Activated T-helper 2 cell treated with anti-CD3 and anti-CD28 coated beads, Interferon-gamma antibody, Interleukin-2, Interleukin-4, amounts not matched to agents 10 μg/mL and 5 μg/mL and 100 μg/mL, durations not matched to agents 14 hours and 24 hours and 36 hours (primary cell): ENCODE results near the gene IQSEC1. TPM values are rescaled to one million over a fixed set of nuclear protein-coding genes. Genes with fewer than 3 reads are reported as not detected.

Experiments
- DNase-seq: peaks from one replicate; pipeline ENCODE4 v3.0.0; 2021; ENCODE audit warnings: low spot score
- H3K27ac Mint-ChIP-seq: one replicate; pipeline ENCODE4 v1.8.0; 2021; ENCODE audit warnings: mixed read lengths
- H3K27me3 Mint-ChIP-seq: one replicate; pipeline ENCODE4 v1.8.0; 2021; ENCODE audit warnings: low read depth, mixed read lengths
- H3K36me3 Mint-ChIP-seq: one replicate; pipeline ENCODE4 v1.8.0; 2021; ENCODE audit warnings: low read depth, mixed read lengths
- H3K4me1 Mint-ChIP-seq: one replicate; pipeline ENCODE4 v1.8.0; 2021; ENCODE audit warnings: low read depth, mixed read lengths
- H3K4me3 Mint-ChIP-seq: one replicate; pipeline ENCODE4 v1.8.0; 2021; ENCODE audit warnings: low read depth, mild to moderate bottlenecking, moderate library complexity, mixed read lengths
- H3K9me3 Mint-ChIP-seq: one replicate; pipeline ENCODE4 v1.8.0; 2021; ENCODE audit warnings: mixed read lengths
- intact Hi-C: fragments of 100-400 bp; cut with micrococcal nuclease; formaldehyde crosslinking; loops from one replicate; pipeline ENCODE4 v1.15.1; 2023
- total RNA-seq: library from RNA; stranded (reverse); gene quantifications from 2 replicates; pipeline ENCODE4 v1.2.3, GENCODE V29; 2022

Gene IQSEC1
- total RNA-seq, 1 donor from 2014 or later, result 28.1 TPM

DNA sequence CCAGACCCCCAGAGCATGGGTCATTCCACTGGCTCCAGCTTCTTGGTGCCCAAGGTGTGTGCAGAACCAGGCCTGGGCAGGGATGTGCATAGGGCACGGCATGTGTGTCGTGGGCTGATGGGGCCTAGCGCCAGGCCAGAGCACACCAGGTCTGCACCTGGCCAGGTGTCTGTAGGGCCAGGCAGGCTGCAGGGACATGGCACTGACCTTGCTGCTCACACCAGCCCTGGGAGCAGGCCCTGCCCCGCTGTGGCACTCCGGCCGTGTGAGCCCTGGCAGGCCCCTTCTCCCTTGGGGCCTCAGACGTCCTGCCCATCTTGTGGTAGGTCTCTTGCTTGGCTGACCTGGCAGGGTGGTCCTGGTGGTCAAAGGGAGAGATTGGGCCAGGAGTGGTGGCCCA lies 147.6 kb downstream of the IQSEC1 start:
- peaks cover 15% of the 10 kb centered on the region for H3K36me3 Mint-ChIP-seq
- no peaks in the 10 kb centered on the region for H3K9me3 Mint-ChIP-seq
- no peak overlapping the region for H3K27ac Mint-ChIP-seq
- no peaks in the 10 kb centered on the region for H3K4me1 Mint-ChIP-seq
- no peak overlapping the region for H3K4me3 Mint-ChIP-seq
- no peak for DNase-seq
- intact Hi-C loops, result no loop called here
- H3K27me3 Mint-ChIP-seq, result no peaks in the 10 kb centered on the region

DNA sequence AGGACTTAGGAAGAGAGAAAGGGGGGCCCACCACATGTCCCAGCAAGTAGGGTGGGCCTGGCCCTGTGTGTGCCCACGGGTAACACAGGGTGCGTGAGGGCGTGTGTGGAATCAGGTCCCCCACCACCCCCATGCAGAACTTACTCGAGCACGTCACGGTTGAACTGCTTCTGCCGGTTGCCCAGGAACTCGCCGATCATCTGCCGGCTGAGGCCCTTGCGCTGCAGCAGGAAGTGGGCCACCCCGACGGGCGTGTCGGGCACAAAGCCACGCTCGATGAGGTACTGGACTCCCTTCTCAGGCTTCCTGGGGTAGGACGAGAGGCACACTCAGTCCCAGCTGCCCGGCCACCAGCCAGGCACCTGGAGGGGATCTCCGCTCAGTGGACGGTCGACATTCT lies 148.8 kb downstream of the IQSEC1 start:
- no peaks in the 10 kb centered on the region for H3K27me3 Mint-ChIP-seq
- no peaks in the 10 kb centered on the region for H3K4me1 Mint-ChIP-seq
- no peak overlapping the region for H3K27ac Mint-ChIP-seq
- H3K4me3 Mint-ChIP-seq, result no peak overlapping the region
- no peaks in the 10 kb centered on the region for H3K9me3 Mint-ChIP-seq
- H3K36me3 Mint-ChIP-seq, result peaks cover 15% of the 10 kb centered on the region
- DNase-seq, result no peak
- intact Hi-C loops, result no loop called here

DNA sequence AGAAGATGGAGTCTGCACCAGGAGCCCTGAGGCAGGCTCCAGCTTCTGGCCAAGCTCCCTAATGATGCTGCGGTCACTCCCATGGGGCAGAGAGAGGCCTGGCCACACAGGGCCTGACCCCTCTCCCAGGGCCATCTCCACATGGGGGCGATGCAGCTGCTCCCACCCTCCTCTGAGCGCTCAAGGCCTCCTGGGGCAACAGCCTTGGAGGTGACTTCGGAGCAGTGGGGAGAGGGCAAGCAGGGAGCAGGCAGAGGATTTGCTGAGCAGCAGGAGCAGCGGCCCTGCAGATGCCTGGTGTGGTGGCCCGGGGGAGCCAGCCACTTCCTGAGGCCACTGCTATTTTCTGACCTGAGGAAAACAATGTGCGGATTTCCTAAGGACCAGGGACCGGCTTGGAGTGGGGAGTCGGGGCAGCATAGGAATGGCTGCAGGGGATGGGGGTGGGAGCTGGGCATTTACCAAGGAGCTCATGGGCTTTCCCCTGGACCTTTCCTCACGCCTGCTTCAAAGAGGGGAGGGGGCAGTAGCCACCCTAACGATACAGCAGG lies 150.3 kb downstream of the IQSEC1 start:
- no peaks in the 10 kb centered on the region for H3K27me3 Mint-ChIP-seq
- no peak overlapping the region for H3K4me3 Mint-ChIP-seq
- no peak overlapping the region for H3K27ac Mint-ChIP-seq
- H3K4me1 Mint-ChIP-seq, result no peaks in the 10 kb centered on the region
- H3K9me3 Mint-ChIP-seq, result no peaks in the 10 kb centered on the region
- intact Hi-C loops, result no loop called here
- peaks cover 15% of the 10 kb centered on the region for H3K36me3 Mint-ChIP-seq
- no peak for DNase-seq

DNA sequence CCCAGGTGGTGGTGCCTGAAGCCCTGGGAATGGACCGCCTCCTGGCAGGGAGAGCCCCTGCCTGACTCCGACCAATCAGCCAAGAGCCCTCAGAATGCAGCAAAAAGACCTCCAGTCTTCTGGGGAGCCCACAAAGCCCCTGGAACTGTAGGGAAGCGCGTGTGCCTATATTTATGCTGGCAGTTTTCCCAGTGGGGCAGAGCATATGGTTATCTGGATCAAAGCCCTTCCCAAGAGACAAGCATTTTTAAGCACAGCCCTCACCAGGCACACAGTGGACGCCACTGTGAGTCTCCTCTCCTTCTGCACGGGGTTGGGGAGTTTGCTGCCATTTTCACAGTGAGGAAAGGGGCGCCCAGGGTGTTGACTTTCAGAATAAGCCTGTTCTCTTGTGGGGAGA lies 150.9 kb downstream of the IQSEC1 start:
- Mint-ChIP-seq H3K9me3 (no peaks in the 10 kb centered on the region), H3K4me1 (peaks cover 2% of the 10 kb centered on the region), H3K27ac (no peak overlapping the region), H3K36me3 (peaks cover 18% of the 10 kb centered on the region), H3K4me3 (no peak overlapping the region), H3K27me3 (no peaks in the 10 kb centered on the region)
- intact Hi-C loops, result no loop called here
- DNase-seq, result no peak

DNA sequence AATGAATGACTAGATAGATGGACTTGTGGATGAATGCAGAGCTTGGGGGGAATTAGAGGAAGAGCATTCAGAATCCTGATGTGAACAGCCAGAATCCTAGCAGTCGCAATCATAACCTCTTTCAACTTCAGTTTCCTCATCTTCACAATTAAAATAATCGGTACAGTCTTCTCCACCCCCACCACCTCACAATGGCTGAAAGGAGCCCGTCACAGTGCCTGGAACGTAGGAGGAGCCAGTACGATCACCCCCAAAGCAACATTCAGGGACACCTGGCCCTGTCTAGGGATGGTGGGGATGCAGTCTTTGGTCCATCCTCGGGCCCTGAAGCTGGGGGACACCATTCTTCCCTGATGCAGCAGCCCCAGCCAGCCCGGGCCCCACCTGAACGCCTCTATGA lies 151.5 kb downstream of the IQSEC1 start:
- H3K27ac Mint-ChIP-seq, result no peak overlapping the region
- peaks cover 6% of the 10 kb centered on the region for H3K4me1 Mint-ChIP-seq
- no peak overlapping the region for H3K4me3 Mint-ChIP-seq
- no peaks in the 10 kb centered on the region for H3K9me3 Mint-ChIP-seq
- DNase-seq, result no peak
- no peaks in the 10 kb centered on the region for H3K27me3 Mint-ChIP-seq
- H3K36me3 Mint-ChIP-seq, result peaks cover 20% of the 10 kb centered on the region
- intact Hi-C loops, result no loop called here

DNA sequence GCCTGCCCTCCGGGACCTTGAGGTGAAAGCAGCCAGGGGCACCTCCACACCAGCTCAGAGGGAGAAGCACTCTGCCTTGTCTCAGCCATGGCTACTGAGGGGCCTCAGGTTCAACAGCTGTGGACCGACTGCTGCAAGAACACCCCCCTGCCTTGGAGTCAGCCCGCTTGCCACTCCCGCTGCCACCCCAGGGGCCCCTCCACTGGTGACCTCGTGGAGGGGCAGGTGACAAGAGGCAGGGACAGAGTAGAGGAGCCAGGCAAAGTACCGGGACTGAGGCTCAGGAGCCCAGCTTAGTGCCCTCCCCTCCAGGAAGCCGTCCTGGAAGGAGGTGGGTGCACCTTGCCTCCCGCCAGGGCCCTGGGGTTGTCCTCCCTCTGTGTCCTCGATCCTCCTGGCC lies 152.3 kb downstream of the IQSEC1 start:
- DNase-seq, result no peak
- Mint-ChIP-seq H3K36me3 (peaks cover 20% of the 10 kb centered on the region), H3K4me3 (no peak overlapping the region), H3K27me3 (no peaks in the 10 kb centered on the region), H3K4me1 (peaks cover 13% of the 10 kb centered on the region), H3K9me3 (no peaks in the 10 kb centered on the region), H3K27ac (no peak overlapping the region)
- intact Hi-C loops, result no loop called here

DNA sequence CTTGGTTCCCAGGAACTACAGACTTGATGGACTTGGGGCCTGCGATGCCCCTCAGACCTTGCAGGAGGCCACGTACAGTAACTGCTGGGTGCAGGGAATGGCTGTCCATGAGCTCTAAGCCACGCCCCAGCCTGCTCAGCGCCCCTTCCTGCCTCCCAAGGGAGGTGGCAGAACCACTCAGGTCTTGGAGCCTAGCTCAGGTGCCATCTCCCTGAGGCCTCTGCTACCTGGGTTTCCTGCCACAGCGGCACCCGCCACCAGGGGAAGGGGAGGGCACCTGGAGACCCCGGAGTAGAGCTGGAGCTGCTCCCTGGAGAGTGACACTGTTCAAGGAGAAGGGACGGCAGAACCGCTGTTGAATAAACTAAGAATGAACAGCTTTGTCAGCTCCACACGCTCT lies 154.0 kb downstream of the IQSEC1 start:
- no peak for DNase-seq
- no peak overlapping the region for H3K4me3 Mint-ChIP-seq
- no peak overlapping the region for H3K27ac Mint-ChIP-seq
- H3K36me3 Mint-ChIP-seq, result peaks cover 23% of the 10 kb centered on the region
- H3K27me3 Mint-ChIP-seq, result no peaks in the 10 kb centered on the region
- H3K4me1 Mint-ChIP-seq, result peaks cover 14% of the 10 kb centered on the region
- H3K9me3 Mint-ChIP-seq, result no peaks in the 10 kb centered on the region
- intact Hi-C loops, result no loop called here

DNA sequence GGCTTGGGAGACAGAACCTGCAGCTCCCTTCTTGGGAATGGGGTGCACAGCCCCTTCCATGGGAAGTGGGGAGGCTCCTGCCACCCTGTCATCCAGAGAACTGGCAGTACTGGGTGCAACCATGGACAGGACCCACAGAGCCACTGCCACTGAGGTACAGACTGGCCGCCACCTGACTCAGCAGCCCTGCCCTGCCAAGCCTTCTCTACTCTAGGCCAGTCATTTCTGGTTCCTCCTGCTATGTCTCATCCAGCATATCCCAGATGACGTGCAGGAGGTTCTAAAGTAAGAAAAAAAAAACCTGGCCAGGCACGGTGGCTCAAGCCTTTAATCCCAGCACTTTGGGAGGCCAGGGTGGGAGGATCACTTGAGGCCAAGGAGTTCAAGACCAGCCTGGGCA lies 155.0 kb downstream of the IQSEC1 start:
- H3K27me3 Mint-ChIP-seq, result no peaks in the 10 kb centered on the region
- intact Hi-C loops, result no loop called here
- no peak overlapping the region for H3K4me3 Mint-ChIP-seq
- DNase-seq, result no peak
- H3K36me3 Mint-ChIP-seq, result peaks cover 25% of the 10 kb centered on the region
- H3K4me1 Mint-ChIP-seq, result peaks cover 14% of the 10 kb centered on the region
- no peaks in the 10 kb centered on the region for H3K9me3 Mint-ChIP-seq
- no peak overlapping the region for H3K27ac Mint-ChIP-seq

DNA sequence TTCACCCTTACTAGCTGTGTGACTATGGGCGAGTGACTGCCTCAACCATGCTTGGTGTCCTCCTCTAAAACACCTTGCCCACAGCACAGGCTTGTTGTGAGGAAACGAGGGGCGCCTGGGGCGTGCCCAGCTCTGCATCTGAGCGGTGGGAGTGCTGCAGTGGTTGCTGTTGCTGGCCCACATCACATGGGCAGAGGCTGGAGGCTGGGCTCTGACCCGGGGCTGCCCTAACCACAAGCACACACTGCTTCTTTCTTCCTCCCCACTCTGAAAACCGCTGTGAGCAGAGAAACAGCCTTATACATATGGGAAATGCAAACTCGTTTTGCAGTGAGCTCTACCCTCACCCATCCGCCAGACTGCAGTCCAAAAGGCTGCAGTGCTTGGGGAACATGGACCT lies 157.1 kb downstream of the IQSEC1 start:
- no peak for DNase-seq
- Mint-ChIP-seq H3K27me3 (no peaks in the 10 kb centered on the region), H3K27ac (no peak overlapping the region), H3K9me3 (no peaks in the 10 kb centered on the region), H3K36me3 (peaks cover 21% of the 10 kb centered on the region), H3K4me3 (no peak overlapping the region), H3K4me1 (peaks cover 14% of the 10 kb centered on the region)
- intact Hi-C loops, result no loop called here

DNA sequence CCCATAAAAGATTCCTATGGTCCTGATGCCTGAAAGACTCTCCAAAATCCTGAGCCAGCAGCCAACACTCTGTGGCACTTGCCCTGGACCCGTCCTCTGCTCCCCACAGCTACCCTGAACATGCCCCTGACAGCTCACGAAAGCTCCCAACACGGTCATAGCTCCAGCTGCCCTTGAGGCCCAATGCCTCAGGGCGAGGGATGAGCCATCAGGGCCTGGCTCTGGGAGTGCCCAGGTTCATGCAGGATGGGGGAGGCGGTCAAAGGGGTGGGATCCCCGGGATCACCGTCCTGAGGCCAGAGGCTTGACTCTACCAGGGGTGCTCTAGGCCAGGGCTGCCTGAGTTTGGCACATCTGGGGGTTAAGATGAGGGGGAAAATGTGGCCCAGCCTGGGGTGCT lies 159.1 kb downstream of the IQSEC1 start:
- peaks cover 14% of the 10 kb centered on the region for H3K4me1 Mint-ChIP-seq
- DNase-seq, result no peak
- H3K36me3 Mint-ChIP-seq, result peaks cover 30% of the 10 kb centered on the region
- no peaks in the 10 kb centered on the region for H3K27me3 Mint-ChIP-seq
- intact Hi-C loops, result no loop called here
- H3K4me3 Mint-ChIP-seq, result no peak overlapping the region
- H3K9me3 Mint-ChIP-seq, result no peaks in the 10 kb centered on the region
- no peak overlapping the region for H3K27ac Mint-ChIP-seq

DNA sequence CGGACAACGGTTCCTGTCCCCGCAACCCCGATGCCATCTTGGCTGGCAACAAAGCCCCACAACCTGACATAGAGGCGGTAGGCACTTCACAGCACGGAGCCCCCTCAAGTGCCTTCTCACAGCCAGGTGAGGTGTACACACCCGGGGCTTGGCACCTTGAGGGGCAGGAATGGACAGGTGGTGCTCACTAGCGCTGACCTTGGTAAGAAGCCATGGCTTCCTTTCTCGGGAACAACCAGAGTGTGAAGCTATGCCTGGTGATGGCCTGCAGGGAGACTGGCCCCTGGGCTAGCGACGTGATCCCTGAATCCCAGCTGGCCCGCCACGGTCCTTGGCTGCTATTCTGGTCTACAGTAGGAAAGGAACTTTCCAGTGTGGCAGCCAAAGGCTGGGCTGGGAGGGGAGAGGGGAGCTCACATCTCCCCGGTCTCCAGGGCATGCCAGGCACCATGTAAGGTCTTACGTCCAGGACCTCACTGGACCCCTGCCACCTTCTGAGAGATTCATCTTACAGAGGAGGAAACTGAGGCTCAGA lies 161.3 kb downstream of the IQSEC1 start:
- intact Hi-C loops, result no loop called here
- H3K27ac Mint-ChIP-seq, result no peak overlapping the region
- peaks cover 9% of the 10 kb centered on the region for H3K4me1 Mint-ChIP-seq
- no peak overlapping the region for H3K4me3 Mint-ChIP-seq
- H3K9me3 Mint-ChIP-seq, result no peaks in the 10 kb centered on the region
- no peak for DNase-seq
- no peaks in the 10 kb centered on the region for H3K27me3 Mint-ChIP-seq
- peaks cover 28% of the 10 kb centered on the region for H3K36me3 Mint-ChIP-seq

DNA sequence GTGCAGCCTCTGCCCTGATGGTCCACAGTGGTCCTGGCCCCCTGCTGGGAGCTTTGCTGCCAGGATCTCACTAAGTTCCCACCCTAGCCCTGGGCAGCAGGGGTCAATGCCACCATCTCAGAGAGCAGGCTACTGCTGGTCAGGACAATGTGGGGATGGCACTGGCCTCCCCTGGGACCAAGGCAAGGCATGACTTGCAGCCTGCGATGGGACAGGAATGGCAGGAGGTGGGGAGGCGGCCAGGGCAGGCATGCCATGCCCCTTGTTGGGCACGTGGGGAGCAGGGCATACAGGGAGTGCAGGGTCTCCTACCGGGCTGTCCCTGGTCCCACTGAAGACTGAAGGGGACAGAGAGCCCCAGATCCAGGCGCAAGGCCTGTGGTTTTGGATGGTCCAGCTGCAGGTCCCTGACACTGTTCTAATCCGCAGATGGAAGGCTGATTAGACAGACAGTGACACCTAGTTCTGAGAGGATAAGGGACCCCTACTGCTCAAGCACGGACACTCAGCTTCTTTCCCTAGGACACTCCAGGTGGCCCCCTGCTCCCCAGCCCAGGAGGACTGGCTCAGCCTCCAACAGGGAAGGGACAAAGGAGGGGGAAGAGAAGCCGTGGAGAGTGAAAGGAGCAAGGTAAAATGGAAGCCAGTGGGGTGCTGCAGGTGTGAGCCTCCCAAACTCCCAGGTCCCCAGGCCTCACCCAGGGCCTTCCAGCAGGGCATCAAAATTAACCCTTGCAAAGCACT lies 162.7 kb downstream of the IQSEC1 start:
- no peaks in the 10 kb centered on the region for H3K4me1 Mint-ChIP-seq

DNA sequence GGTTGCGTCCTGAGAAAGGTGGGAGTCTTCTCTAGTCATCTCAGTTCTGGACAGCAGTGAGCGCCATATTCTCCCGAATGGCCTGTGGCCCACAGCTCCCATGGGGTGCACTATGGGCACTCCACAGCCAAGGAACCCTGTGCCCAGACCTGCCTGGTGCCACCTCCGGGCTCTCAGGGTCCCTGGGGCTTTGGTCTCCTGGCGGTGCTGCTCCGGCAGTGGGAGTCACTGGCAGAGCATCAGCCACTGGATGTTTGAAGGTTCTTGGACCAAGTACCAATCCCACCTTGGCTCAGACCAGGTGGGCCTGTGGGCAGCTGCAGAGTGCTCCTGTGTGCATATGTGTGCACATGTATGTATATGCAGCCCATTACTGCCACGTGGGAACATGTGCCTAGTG lies 163.5 kb downstream of the IQSEC1 start:
- intact Hi-C loops, result no loop called here
- Mint-ChIP-seq H3K4me3 (no peak overlapping the region), H3K36me3 (peaks cover 29% of the 10 kb centered on the region), H3K27me3 (no peaks in the 10 kb centered on the region), H3K27ac (no peak overlapping the region), H3K9me3 (no peaks in the 10 kb centered on the region), H3K4me1 (no peaks in the 10 kb centered on the region)
- DNase-seq, result no peak

More for the DNA sequence above, 162.7 kb downstream of the IQSEC1 start:
- intact Hi-C loops, result no loop called here
- DNase-seq, result no peak
- no peaks in the 10 kb centered on the region for H3K9me3 Mint-ChIP-seq
- H3K4me3 Mint-ChIP-seq, result no peak overlapping the region
- H3K27me3 Mint-ChIP-seq, result no peaks in the 10 kb centered on the region
- H3K36me3 Mint-ChIP-seq, result peaks cover 30% of the 10 kb centered on the region
- no peak overlapping the region for H3K27ac Mint-ChIP-seq
